Neural crest cell (in vitro differentiated cells): ENCODE measurements around the gene RNF220. TPM values are rescaled to one million over a fixed set of nuclear protein-coding genes. Genes with fewer than 3 reads are reported as not detected.

Source experiments
- DNase-seq: peaks from one replicate; pipeline ENCODE4 v3.0.0; 2021; ENCODE audit warnings: low read depth, mixed read lengths, low spot score
- H3K27ac Mint-ChIP-seq: one replicate; pipeline ENCODE4 v1.8.0; 2021; ENCODE audit warnings: mild to moderate bottlenecking, mixed read lengths; ENCODE audit not compliant: unreplicated experiment
- H3K27me3 Mint-ChIP-seq: 2 replicates; pipeline ENCODE4 v1.8.0; 2021; ENCODE audit warnings: low read depth, mild to moderate bottlenecking, mixed read lengths
- H3K36me3 Mint-ChIP-seq: 2 replicates; pipeline ENCODE4 v1.8.0; 2021; ENCODE audit warnings: low read depth, mild to moderate bottlenecking, mixed read lengths
- H3K4me1 Mint-ChIP-seq: 2 replicates; pipeline ENCODE4 v1.8.0; 2021; ENCODE audit warnings: mixed read lengths
- H3K4me3 Mint-ChIP-seq: one replicate; pipeline ENCODE4 v1.8.0; 2021; ENCODE audit warnings: mild to moderate bottlenecking, mixed read lengths
- H3K9me3 Mint-ChIP-seq: 2 replicates; pipeline ENCODE4 v1.8.0; 2021; ENCODE audit warnings: mixed read lengths
- total RNA-seq: library from RNA; stranded (reverse); gene quantifications from 2 replicates; pipeline ENCODE4 v1.2.1, GENCODE V29; 2021
- TF ChIP-seq, protein P1 (sequence below): fragments of 200-600 bp; sonication (generic); conservative IDR thresholded peaks from 2 replicates; pipeline ENCODE4 v1.5.0; 2021; ENCODE audit warnings: antibody characterized with exemption, mild to moderate bottlenecking

The RNF220 gene
- total RNA-seq, 1 donor from 2014 or later: 96.7 TPM

DNA sequence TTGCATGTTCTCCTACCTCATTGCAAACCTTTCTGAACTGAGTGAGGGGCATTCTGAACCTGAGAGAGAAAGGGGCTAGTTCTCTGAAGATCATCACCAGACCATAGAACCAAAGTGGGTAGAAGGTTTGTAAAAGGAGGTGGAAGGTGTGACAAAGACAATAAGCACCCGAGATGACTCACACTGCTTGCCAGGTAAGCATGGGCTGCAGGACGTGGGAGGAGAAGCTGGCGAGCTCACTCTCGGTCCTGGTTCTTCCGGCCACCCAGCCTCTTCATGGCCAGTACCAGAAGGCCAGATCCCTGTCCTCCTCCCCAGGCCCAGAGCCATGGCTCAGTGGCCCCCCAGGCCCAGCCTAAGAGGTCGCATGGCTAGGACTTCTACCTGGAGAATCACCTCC lies 140.9 kb downstream of the RNF220 start:
- H3K9me3 Mint-ChIP-seq: no peaks in the 10 kb centered on the region
- no peak for DNase-seq
- no peak overlapping the region for H3K27ac Mint-ChIP-seq

DNA sequence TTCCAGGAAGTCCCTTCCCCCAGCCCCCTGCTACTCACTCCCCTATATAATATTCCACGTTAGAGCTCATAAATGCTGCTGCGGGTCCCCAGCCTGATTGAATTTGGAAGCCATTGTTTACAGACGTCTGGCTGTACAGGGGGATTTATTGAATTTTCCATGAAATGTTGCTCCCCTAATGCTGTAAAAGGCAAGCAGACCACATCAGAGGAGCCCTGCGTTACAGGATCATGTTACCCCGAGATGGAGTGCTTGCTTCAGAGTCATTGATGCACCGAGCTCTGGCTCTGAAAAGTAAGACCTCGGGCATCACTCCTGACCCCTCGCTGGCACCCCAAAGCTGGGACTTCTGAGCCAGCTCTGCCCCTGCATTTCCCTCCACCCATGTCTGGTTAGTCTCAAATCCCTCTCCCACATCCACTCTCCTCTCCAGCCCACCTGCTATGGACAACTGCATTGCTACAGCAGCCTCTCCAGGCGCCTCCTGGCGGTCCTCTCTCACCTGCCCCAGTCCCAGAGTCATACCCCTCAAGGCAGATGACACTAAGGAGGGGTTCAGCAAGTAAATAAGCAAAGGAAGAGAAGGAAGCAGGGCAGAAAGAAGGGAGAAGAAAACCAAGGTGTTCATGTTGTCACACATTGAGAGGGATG lies 141.5 kb downstream of the RNF220 start:
- Mint-ChIP-seq H3K27me3 (peaks cover 72% of the 10 kb centered on the region), H3K4me1 (peaks cover 37% of the 10 kb centered on the region), H3K36me3 (no peaks in the 10 kb centered on the region), H3K9me3 (no peaks in the 10 kb centered on the region), H3K4me3 (no peak overlapping the region), H3K27ac (no peak overlapping the region)
- DNase-seq: no peak
- TF ChIP-seq, protein P1, sequence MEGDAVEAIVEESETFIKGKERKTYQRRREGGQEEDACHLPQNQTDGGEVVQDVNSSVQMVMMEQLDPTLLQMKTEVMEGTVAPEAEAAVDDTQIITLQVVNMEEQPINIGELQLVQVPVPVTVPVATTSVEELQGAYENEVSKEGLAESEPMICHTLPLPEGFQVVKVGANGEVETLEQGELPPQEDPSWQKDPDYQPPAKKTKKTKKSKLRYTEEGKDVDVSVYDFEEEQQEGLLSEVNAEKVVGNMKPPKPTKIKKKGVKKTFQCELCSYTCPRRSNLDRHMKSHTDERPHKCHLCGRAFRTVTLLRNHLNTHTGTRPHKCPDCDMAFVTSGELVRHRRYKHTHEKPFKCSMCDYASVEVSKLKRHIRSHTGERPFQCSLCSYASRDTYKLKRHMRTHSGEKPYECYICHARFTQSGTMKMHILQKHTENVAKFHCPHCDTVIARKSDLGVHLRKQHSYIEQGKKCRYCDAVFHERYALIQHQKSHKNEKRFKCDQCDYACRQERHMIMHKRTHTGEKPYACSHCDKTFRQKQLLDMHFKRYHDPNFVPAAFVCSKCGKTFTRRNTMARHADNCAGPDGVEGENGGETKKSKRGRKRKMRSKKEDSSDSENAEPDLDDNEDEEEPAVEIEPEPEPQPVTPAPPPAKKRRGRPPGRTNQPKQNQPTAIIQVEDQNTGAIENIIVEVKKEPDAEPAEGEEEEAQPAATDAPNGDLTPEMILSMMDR: no peak

More for the DNA sequence above, 140.9 kb downstream of the RNF220 start:
- peaks cover 38% of the 10 kb centered on the region for H3K4me1 Mint-ChIP-seq
- no peak overlapping the region for H3K4me3 Mint-ChIP-seq
- TF ChIP-seq, protein P1: no peak
- peaks cover 77% of the 10 kb centered on the region for H3K27me3 Mint-ChIP-seq
- no peaks in the 10 kb centered on the region for H3K36me3 Mint-ChIP-seq

DNA sequence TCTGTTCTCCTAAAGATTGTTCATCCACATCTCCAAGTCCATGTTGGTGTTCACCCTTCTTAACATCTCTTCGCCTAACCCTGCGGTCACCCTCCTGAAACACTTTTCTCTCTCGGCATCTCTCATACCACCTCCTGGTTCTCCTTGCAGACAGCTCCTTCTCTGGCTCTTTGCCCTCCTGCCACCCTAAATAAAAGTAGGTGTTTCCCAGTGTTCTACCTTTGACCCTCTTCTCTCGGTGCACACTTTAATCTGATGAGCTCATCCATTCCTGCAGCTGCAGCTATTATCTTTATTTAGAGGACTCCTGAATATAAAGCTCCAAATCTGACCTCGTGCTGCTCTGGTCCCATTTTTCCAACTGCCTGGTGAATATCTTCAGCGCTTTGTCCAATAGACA lies 142.3 kb downstream of the RNF220 start:
- Mint-ChIP-seq H3K4me1 (peaks cover 31% of the 10 kb centered on the region), H3K27me3 (peaks cover 68% of the 10 kb centered on the region), H3K36me3 (no peaks in the 10 kb centered on the region), H3K27ac (no peak overlapping the region), H3K4me3 (no peak overlapping the region), H3K9me3 (no peaks in the 10 kb centered on the region)
- DNase-seq: no peak
- TF ChIP-seq, protein P1: no peak

DNA sequence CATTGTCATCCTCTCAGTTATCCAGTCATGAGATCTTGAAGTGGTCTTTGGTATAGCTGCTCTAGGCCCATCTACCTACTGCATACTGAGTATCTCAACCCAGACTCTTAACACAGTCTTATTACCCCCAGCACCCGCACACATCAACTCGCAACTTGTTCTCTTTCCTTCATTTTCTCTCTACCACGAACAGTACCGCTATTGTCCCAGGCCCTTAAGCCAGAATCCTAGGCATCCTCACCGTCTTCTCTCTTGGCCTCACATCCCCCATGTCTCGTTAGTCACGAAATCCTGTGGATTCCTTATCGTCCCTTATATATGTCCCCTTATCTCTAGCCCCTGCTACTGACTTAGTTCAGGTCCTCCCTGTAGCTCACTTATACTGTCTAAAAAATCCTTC lies 142.8 kb downstream of the RNF220 start:
- peaks cover 69% of the 10 kb centered on the region for H3K27me3 Mint-ChIP-seq
- no peak overlapping the region for H3K27ac Mint-ChIP-seq
- no peaks in the 10 kb centered on the region for H3K9me3 Mint-ChIP-seq

DNA sequence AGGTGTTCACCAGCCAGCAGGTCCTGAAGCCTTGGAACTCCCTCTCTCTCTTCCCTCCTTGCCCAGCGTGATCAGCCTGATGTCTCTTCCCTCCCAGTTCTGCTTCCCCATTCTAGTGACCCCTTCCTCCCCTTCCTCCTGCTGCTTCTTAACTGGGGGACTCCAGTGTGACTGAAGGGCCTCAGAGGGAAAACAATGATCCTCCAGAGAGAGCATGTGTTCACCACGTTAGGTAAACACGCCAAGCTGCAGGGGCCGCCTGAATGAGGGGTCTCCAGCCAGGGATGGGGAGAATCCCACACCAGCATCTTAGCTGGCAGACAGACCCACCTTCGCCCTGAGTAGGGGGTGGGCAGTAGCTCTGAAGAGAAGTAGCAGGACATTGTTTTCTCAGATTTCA lies 144.5 kb downstream of the RNF220 start:
- Mint-ChIP-seq H3K9me3 (no peaks in the 10 kb centered on the region), H3K27me3 (peaks cover 70% of the 10 kb centered on the region), H3K36me3 (no peaks in the 10 kb centered on the region), H3K27ac (no peak overlapping the region), H3K4me3 (no peak overlapping the region), H3K4me1 (peaks cover 16% of the 10 kb centered on the region)
- no peak for DNase-seq
- TF ChIP-seq, protein P1: no peak

More for the DNA sequence above, 142.8 kb downstream of the RNF220 start:
- Mint-ChIP-seq H3K36me3 (no peaks in the 10 kb centered on the region), H3K4me1 (peaks cover 29% of the 10 kb centered on the region), H3K4me3 (no peak overlapping the region)
- DNase-seq: no peak
- TF ChIP-seq, protein P1: no peak
